ENCODE measurements around the gene ACO2.
A peak's percentile ranks its signal among the peaks of the same experiment; 100 is the strongest.

The ACO2 gene

DNA sequence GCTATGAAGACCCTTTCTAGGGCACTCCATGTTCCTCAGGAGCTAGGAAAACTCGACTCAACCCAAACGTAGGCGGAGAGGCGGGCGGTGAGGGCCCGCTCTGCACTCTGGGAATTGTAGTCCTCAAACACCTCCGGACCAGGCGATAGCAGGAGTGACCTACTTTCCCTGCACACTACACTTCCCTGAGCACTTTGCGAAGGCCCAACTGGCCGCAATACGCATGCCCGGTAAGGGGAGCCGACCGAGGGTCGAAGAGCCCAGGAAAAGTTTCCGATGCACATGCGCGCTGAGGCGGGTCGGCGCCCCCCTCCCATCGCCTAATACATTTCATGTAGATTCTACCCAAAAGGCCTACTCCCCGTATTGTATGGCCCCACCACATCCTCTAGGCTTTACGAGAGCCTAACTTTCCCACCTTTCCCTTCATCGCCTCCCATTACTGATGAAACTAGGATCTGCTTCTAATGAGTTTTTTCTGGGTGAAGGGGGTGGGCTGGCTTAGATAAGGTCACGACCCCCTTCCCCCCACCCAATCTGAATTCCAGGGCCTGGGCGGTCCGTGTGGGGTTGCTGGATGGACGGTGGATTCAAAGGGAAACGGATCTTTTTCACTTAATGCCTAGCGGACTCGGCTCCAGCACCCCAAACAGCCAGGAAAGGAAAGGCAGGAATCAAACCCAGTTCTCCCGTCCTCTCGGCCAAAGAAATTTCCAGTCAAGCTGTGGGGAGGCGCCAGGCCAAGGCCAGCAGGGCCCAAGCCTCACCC, 24.4 kb upstream of the ACO2 start:
- H3K27me3 Mint-ChIP-seq (ENCODE audit: low read depth) = no peaks in the 10 kb centered on the region
- H3K27ac Mint-ChIP-seq = peak overlapping the region; percentile 85 to 100 (median 99)
- H3K4me3 Mint-ChIP-seq = peak overlapping the region; percentile 99 to 100 (median 99)
- peaks cover 21% of the 10 kb centered on the region for H3K36me3 Mint-ChIP-seq (ENCODE audit: low read depth)
- H3K9me3 Mint-ChIP-seq = no peaks in the 10 kb centered on the region
- TF ChIP-seq, protein P1, sequence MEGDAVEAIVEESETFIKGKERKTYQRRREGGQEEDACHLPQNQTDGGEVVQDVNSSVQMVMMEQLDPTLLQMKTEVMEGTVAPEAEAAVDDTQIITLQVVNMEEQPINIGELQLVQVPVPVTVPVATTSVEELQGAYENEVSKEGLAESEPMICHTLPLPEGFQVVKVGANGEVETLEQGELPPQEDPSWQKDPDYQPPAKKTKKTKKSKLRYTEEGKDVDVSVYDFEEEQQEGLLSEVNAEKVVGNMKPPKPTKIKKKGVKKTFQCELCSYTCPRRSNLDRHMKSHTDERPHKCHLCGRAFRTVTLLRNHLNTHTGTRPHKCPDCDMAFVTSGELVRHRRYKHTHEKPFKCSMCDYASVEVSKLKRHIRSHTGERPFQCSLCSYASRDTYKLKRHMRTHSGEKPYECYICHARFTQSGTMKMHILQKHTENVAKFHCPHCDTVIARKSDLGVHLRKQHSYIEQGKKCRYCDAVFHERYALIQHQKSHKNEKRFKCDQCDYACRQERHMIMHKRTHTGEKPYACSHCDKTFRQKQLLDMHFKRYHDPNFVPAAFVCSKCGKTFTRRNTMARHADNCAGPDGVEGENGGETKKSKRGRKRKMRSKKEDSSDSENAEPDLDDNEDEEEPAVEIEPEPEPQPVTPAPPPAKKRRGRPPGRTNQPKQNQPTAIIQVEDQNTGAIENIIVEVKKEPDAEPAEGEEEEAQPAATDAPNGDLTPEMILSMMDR (IDR thresholded peaks at IDR 0.05; ENCODE audit: unreplicated experiment in 3 of 3) = no peak
- H3K4me1 Mint-ChIP-seq = peaks cover 26% of the 10 kb centered on the region

DNA sequence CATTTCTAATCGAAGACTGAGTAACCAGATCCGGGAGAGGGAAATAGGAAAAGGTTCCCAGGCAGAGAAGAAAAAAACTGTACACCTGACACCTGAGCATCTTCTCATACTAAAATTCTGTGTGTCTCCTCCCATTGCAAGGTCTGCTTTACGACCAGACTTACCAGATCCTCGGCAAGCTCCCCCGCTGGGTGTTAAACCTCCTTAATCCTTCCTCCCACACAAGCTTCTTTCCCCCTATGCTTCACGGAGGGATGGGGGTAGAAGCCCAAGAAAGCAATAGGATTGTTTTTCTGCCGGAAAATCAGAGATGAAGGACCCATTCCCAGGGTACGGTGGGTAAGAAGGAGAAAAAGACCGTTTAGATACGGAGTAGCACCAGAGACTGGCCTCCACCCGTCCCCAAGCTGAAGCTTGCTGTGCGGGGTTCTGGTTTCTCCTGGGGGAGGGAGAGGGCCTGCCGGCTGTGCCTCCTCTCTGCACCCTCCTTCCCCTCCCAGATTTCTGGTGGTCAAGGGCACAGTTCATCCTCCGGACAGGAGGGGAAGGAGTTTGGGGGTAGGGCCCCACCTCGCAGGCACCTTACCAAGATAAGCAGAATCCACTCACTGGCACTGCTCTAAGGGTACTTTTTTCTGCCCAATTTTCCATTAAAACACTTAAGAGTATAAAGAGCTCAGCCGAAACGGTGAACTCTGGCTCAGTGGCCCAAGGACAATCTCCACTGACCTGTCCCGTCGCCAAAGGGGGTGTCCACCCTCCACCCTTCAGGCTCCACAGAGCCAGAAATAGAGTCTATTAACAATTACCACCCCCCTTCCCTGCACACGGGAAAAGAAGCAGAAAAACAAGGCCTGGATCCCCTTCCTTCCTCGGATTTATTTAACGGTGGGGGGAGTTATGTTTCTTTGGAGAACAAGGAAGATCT, 23.5 kb upstream of the ACO2 start:
- Mint-ChIP-seq H3K36me3 (ENCODE audit: low read depth) (peaks cover 21% of the 10 kb centered on the region), H3K27ac (peak overlapping the region; percentile 85 to 100 (median 99)), H3K27me3 (ENCODE audit: low read depth) (no peaks in the 10 kb centered on the region), H3K9me3 (no peaks in the 10 kb centered on the region), H3K4me3 (peak overlapping the region; percentile 99 to 100 (median 99)), H3K4me1 (peaks cover 26% of the 10 kb centered on the region)
- TF ChIP-seq, protein P1 (IDR thresholded peaks at IDR 0.05; ENCODE audit: unreplicated experiment in 3 of 3) = no peak

DNA sequence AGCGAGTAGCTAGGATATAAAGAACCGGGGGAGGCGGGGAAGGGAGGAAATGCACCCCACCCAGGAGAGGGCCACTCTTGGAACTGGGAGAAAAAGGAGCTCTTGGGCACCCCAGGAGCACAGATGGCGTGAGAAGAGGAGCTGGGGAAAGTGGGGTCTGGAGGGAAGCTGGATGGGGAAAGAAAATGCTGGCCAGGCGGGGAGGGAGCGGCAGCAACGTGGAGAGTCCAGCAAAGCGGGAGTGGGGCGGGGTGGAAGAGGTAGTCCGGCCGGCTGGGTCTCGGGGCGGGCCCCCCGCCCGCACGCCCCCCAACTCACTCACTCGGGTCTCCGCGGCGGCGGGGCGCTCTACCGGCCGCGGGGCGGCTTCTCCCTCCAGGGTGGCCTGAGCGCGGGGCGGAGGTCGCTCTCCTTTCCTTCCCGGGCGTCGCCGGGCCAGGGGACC, 22.8 kb upstream of the ACO2 start:
- peak overlapping the region; percentile 93 to 100 (median 99) for H3K27ac Mint-ChIP-seq
- H3K27me3 Mint-ChIP-seq (ENCODE audit: low read depth) = no peaks in the 10 kb centered on the region
- peaks cover 21% of the 10 kb centered on the region for H3K36me3 Mint-ChIP-seq (ENCODE audit: low read depth)
- peaks cover 26% of the 10 kb centered on the region for H3K4me1 Mint-ChIP-seq
- TF ChIP-seq, protein P1 (IDR thresholded peaks at IDR 0.05; ENCODE audit: unreplicated experiment in 3 of 3) = no peak
- H3K9me3 Mint-ChIP-seq = no peaks in the 10 kb centered on the region
- peak overlapping the region; percentile 99 to 100 (median 99) for H3K4me3 Mint-ChIP-seq

DNA sequence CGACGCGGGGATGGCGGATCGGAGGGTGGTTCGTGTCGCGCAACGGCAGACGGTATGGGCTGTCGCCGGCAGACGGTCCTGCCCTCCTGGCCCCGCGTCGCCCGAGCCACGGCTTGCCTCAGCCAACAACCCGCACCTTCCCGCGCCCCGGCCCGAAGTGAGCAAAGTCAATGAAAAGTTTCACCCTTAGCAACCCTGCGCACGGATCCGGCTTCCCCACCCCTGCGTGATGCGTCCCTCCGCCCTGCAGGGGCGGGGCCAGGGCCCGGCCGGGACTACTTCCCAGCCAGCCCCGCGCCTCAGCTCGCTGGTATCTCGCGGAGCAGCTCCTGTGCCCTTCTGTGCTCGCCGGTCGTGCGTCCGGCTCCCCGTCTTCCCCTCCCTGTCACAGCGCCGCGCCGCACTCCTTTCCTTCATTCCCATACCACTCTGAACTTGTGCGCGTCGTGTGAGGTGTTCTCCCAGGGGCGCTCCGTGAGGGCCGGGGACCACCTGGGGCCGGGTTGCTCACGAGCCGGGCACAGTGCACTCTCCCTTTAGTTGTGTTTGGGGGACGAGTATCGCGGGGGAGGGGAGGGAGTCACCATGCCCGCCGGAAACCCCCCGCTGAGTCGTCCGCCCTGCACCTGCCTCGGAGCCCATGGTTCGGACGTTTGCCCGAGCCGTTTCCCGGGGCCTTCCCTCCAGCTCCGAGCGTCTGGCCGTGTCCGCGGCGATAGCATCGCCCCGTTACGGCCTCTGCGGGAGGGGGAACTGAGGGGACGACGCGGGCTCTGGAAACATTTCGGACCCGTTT, 22.1 kb upstream of the ACO2 start, which contains the start of gene TOB2:
TSS of gene TOB2 (minus strand) at position 163 of the 796 bp plus-strand sequence. CDS start 9,456 bp downstream, outside the sequence.
- Mint-ChIP-seq H3K9me3 (no peaks in the 10 kb centered on the region), H3K4me1 (peaks cover 26% of the 10 kb centered on the region), H3K4me3 (peak within 1 kb of the TSS; percentile 99 to 100 (median 99)), H3K27ac (peak within 1 kb of the TSS; percentile 93 to 100 (median 99)), H3K27me3 (ENCODE audit: low read depth) (no peaks in the 10 kb centered on the region), H3K36me3 (ENCODE audit: low read depth) (peaks cover 18% of the 10 kb centered on the region)
- TF ChIP-seq, protein P1 (IDR thresholded peaks at IDR 0.05; ENCODE audit: unreplicated experiment in 3 of 3) = no peak

DNA sequence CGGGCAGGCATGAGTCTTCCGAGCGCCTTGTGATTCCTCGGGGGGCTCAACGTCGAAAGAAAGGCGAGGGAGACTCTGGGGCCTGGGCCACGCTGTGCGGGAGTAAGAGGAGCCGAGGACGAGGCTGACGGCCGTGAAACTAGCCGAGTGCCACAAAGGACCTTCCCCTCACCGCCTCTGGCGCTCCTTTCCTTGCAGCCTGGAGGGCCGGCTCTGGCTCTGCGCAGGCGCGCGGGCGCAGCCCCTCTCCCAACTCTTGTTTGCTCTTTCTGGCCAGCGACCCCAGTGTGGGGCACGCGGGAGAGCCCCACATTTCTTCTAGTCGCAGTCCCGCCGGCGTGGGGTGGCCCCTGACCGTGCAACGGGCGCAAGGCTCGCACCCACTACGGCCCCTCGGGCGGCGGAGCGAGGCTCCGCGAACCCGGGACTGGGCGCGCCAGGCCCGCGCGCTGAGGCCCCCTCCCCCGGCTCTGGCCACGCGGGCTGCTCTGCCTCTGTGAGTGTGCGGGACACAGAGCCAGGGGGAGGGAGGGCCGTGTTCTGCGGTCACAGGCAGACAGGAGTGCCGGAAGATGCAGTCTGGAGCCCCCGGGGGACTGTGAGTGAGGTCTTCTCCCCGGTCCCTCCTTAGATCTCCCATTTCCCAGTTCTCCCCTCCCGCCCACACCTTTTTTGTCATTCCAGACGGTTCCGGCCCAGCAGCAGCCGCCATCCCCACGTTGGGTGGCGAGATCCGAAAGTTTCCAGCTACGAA, 21.3 kb upstream of the ACO2 start:
- TF ChIP-seq, protein P1 (IDR thresholded peaks at IDR 0.05; ENCODE audit: unreplicated experiment in 3 of 3) = no peak
- peaks cover 11% of the 10 kb centered on the region for H3K36me3 Mint-ChIP-seq (ENCODE audit: low read depth)
- peak overlapping the region; percentile 99 to 100 (median 99) for H3K4me3 Mint-ChIP-seq
- peaks cover 20% of the 10 kb centered on the region for H3K4me1 Mint-ChIP-seq
- H3K9me3 Mint-ChIP-seq = no peaks in the 10 kb centered on the region
- H3K27me3 Mint-ChIP-seq (ENCODE audit: low read depth) = no peaks in the 10 kb centered on the region
- peak overlapping the region; percentile 93 to 100 (median 99) for H3K27ac Mint-ChIP-seq

Data from nephron (organoid).